NT2/D1 (cell line): ENCODE measurements around the gene SNX27.
A peak's percentile ranks its signal among the peaks of the same experiment; 100 is the strongest.

Experiments used
- DNase-seq: peaks from one replicate; pipeline ENCODE4 v3.0.0-alpha.2; 2011; ENCODE audit warnings: low read depth, low spot score
- H3K27me3 ChIP-seq: 2 replicates; pipeline ENCODE4 v1.6.0; 2011; ENCODE audit warnings: mild to moderate bottlenecking; ENCODE audit not compliant: insufficient read length, insufficient read depth
- H3K36me3 ChIP-seq: 2 replicates; pipeline ENCODE4 v1.6.1; 2011; ENCODE audit warnings: mild to moderate bottlenecking, low read length, mixed read lengths; ENCODE audit not compliant: insufficient read depth, insufficient read length
- H3K4me1 ChIP-seq: 2 replicates; pipeline ENCODE4 v1.5.1; 2011; ENCODE audit not compliant: insufficient read depth, insufficient read length
- H3K4me3 ChIP-seq: 2 replicates; pipeline ENCODE4 v1.5.1; 2011; ENCODE audit warnings: low read depth; ENCODE audit not compliant: insufficient read length
- H3K9ac ChIP-seq: 2 replicates; pipeline ENCODE4 v1.6.0; 2011; ENCODE audit warnings: low read depth; ENCODE audit not compliant: insufficient read length
- H3K9me3 ChIP-seq: 2 replicates; pipeline ENCODE4 v1.5.1; 2011; ENCODE audit warnings: mild to moderate bottlenecking, low read length; ENCODE audit not compliant: insufficient read depth
- SUZ12 ChIP-seq: IDR thresholded peaks from 2 replicates; pipeline ENCODE4 v1.6.1; 2011; ENCODE audit not compliant: insufficient read length, insufficient read depth; ENCODE audit errors: extremely low read depth
- YY1 ChIP-seq: IDR thresholded peaks from 2 replicates; pipeline ENCODE4 v1.6.1; 2011; ENCODE audit not compliant: insufficient read length, insufficient read depth
- ZNF274 ChIP-seq: IDR thresholded peaks from 2 replicates; pipeline ENCODE4 v1.6.1; 2011; ENCODE audit warnings: mild to moderate bottlenecking, low read depth, low read length

Gene SNX27

GRCh38 chr1:151706464-151707415 lies 94.9 kb downstream of the SNX27 start:
- no peak for DNase-seq
- TF ChIP-seq YY1 (no peak), ZNF274 (no peak), SUZ12 (no peak)
- Histone ChIP-seq H3K9me3 (no peaks in the 10 kb centered on the region), H3K4me3 (no peak overlapping the region), H3K9ac (no peak overlapping the region), H3K4me1 (peaks cover 5% of the 10 kb centered on the region), H3K36me3 (peaks cover 4% of the 10 kb centered on the region), H3K27me3 (no peaks in the 10 kb centered on the region)

- Histone ChIP-seq H3K9ac (no peak overlapping the region), H3K9me3 (no peaks in the 10 kb centered on the region), H3K36me3 (no peaks in the 10 kb centered on the region), H3K27me3 (no peaks in the 10 kb centered on the region), H3K4me3 (no peak overlapping the region), H3K4me1 (peaks cover 5% of the 10 kb centered on the region)
- DNase-seq, result no peak
- TF ChIP-seq YY1, result no peak
- no peak for TF ChIP-seq ZNF274
- no peak for TF ChIP-seq SUZ12
These were observed 95.8 kb downstream of the SNX27 start for GRCh38 chr1:151707541-151708065.

- H3K4me3 ChIP-seq, result no peak overlapping the region
These were observed 97.0 kb downstream of the SNX27 start for GRCh38 chr1:151708891-151709290.

GRCh38 chr1:151710187-151710840 lies 98.5 kb downstream of the SNX27 start:
- peaks cover 7% of the 10 kb centered on the region for H3K4me1 ChIP-seq
- no peaks in the 10 kb centered on the region for H3K36me3 ChIP-seq
- TF ChIP-seq YY1, result no peak
- TF ChIP-seq SUZ12, result no peak
- no peak for TF ChIP-seq ZNF274

More at GRCh38 chr1:151708891-151709290, 97.0 kb downstream of the SNX27 start:
- DNase-seq, result no peak
- H3K27me3 ChIP-seq, result peaks cover 3% of the 10 kb centered on the region
- H3K4me1 ChIP-seq, result peaks cover 5% of the 10 kb centered on the region
- no peak for TF ChIP-seq SUZ12
- no peak for TF ChIP-seq ZNF274
- TF ChIP-seq YY1, result no peak
- no peaks in the 10 kb centered on the region for H3K9me3 ChIP-seq
- H3K9ac ChIP-seq, result no peak overlapping the region
- H3K36me3 ChIP-seq, result no peaks in the 10 kb centered on the region

GRCh38 chr1:151711044-151711800 lies 99.4 kb downstream of the SNX27 start:
- peaks cover 8% of the 10 kb centered on the region for H3K27me3 ChIP-seq
- TF ChIP-seq SUZ12, result no peak
- TF ChIP-seq ZNF274, result no peak
- TF ChIP-seq YY1, result no peak
- H3K36me3 ChIP-seq, result no peaks in the 10 kb centered on the region
- H3K4me3 ChIP-seq, result no peak overlapping the region
- peaks cover 8% of the 10 kb centered on the region for H3K4me1 ChIP-seq
- H3K9ac ChIP-seq, result no peak overlapping the region
- no peak for DNase-seq
- no peaks in the 10 kb centered on the region for H3K9me3 ChIP-seq

More at GRCh38 chr1:151710187-151710840, 98.5 kb downstream of the SNX27 start:
- H3K9ac ChIP-seq, result no peak overlapping the region
- H3K9me3 ChIP-seq, result no peaks in the 10 kb centered on the region
- H3K27me3 ChIP-seq, result peaks cover 8% of the 10 kb centered on the region
- DNase-seq, result peak; percentile 76
- H3K4me3 ChIP-seq, result no peak overlapping the region

- peaks cover 10% of the 10 kb centered on the region for H3K4me1 ChIP-seq
- TF ChIP-seq SUZ12 (no peak), YY1 (no peak), ZNF274 (no peak)
- no peaks in the 10 kb centered on the region for H3K9me3 ChIP-seq
- no peaks in the 10 kb centered on the region for H3K36me3 ChIP-seq
- H3K27me3 ChIP-seq, result peaks cover 8% of the 10 kb centered on the region
- no peak overlapping the region for H3K4me3 ChIP-seq
- H3K9ac ChIP-seq, result no peak overlapping the region
- no peak for DNase-seq
These were observed 100.1 kb downstream of the SNX27 start for GRCh38 chr1:151711951-151712350.
